H1 (cell line): ENCODE results near the gene ALOX12. TPM values are rescaled to one million over a fixed set of nuclear protein-coding genes. Genes with fewer than 3 reads are reported as not detected.

Source experiments
- CTCF ChIA-PET: fragments of 300-600 bp; sonication (Branson Sonifier 250); formaldehyde crosslinking; loops from one replicate; lab custom pipeline; 2021; ENCODE audit not compliant: partially characterized antibody; lab: Charles Lee
- POLR2A ChIA-PET: fragments of 300-600 bp; sonication (Branson Sonifier 250); formaldehyde crosslinking; loops from one replicate; lab custom pipeline; 2021; ENCODE audit warnings: inconsistent platforms; ENCODE audit not compliant: partially characterized antibody; lab: Charles Lee
- DNase-seq, 2 experiments: peaks; one replicate each; pipeline versions ENCODE4 v3.0.0 to v3.0.0-alpha.2; 2010 to 2022; ENCODE audit warnings: low spot score in 2 of 2, low read depth in 1 of 2, mixed read lengths in 1 of 2
- FAIRE-seq: peaks from 2 replicates; lab custom pipeline; 2011; peaks lifted over from hg19 to GRCh38; lab: Jason Lieb, UNC
- H2AFZ ChIP-seq: 2 replicates; pipeline ENCODE4 v1.8.1; 2012; ENCODE audit warnings: low read length, inconsistent platforms
- H2AK5ac ChIP-seq: 2 replicates; pipeline ENCODE4 v1.6.1; 2013; ENCODE audit warnings: low read depth, low read length
- H2BK120ac ChIP-seq: replicated peaks from 2 replicates; pipeline ENCODE3; 2013; ENCODE audit warnings: low read depth, low read length, inconsistent platforms
- H2BK12ac ChIP-seq: 2 replicates; pipeline ENCODE4 v1.6.1; 2013; ENCODE audit warnings: low read depth, low read length
- H2BK15ac ChIP-seq: 2 replicates; pipeline ENCODE4 v1.6.1; 2013; ENCODE audit warnings: low read length
- H2BK20ac ChIP-seq: 2 replicates; pipeline ENCODE4 v1.6.1; 2013; ENCODE audit warnings: low read length
- H2BK5ac ChIP-seq: 2 replicates; pipeline ENCODE4 v1.6.1; 2013; ENCODE audit warnings: low read depth, low read length
- H3K14ac ChIP-seq: 2 replicates; pipeline ENCODE4 v1.6.1; 2013; ENCODE audit warnings: inconsistent platforms; ENCODE audit not compliant: insufficient read length
- H3K18ac ChIP-seq: 2 replicates; pipeline ENCODE4 v1.6.1; 2013; ENCODE audit warnings: low read length; ENCODE audit errors: extremely low read depth
- H3K23ac ChIP-seq: 2 replicates; pipeline ENCODE4 v1.6.1; 2013; ENCODE audit warnings: inconsistent platforms; ENCODE audit not compliant: insufficient read length
- H3K23me2 ChIP-seq: 2 replicates; pipeline ENCODE4 v1.6.1; 2013; ENCODE audit warnings: low read depth, low read length
- H3K27ac ChIP-seq: 2 replicates; pipeline ENCODE4 v1.6.1; 2011; ENCODE audit warnings: low read depth, low read length, inconsistent platforms
- H3K27me3 ChIP-seq, 4 experiments: replicated peaks in 1 of 4; 1 replicate in 1 of 4; 2 replicates in 3 of 4; pipeline versions ENCODE4 v1.6.1 to v1.8.1; 2011 to 2013; ENCODE audit warnings: low read length in 3 of 4, mild to moderate bottlenecking in 3 of 4, inconsistent platforms in 2 of 4, mixed read lengths in 2 of 4, moderate library complexity in 1 of 4; ENCODE audit not compliant: control insufficient read depth in 3 of 4, insufficient read depth in 3 of 4; ENCODE audit errors: extremely low read depth in 1 of 4
- H3K36me3 ChIP-seq, 4 experiments: 2 replicates each; pipeline versions ENCODE4 v1.6.1 to v1.8.1; 2011 to 2013; ENCODE audit warnings: mild to moderate bottlenecking in 4 of 4, low read length in 3 of 4, moderate library complexity in 2 of 4, control low read depth in 1 of 4, inconsistent platforms in 1 of 4; ENCODE audit not compliant: insufficient read depth in 4 of 4, control insufficient read depth in 2 of 4
- H3K4ac ChIP-seq: replicated peaks from 2 replicates; pipeline ENCODE3; 2013; ENCODE audit warnings: low read length, low read depth, mixed read lengths, inconsistent platforms; ENCODE audit not compliant: insufficient read length
- H3K4me1 ChIP-seq, 4 experiments: replicated peaks in 1 of 4; 1 replicate in 1 of 4; 2 replicates in 3 of 4; pipeline versions ENCODE4 v1.6.1 to v1.8.1; 2011 to 2013; ENCODE audit warnings: low read length in 3 of 4, inconsistent platforms in 2 of 4, mixed read lengths in 1 of 4; ENCODE audit not compliant: insufficient read depth in 4 of 4, control insufficient read depth in 3 of 4
- H3K4me2 ChIP-seq, 2 experiments: 2 replicates each; pipeline versions ENCODE4 v1.6.1 to v1.8.1; 2011 to 2013; ENCODE audit warnings: low read depth in 2 of 2, low read length in 2 of 2, control low read depth in 1 of 2, inconsistent platforms in 1 of 2, mild to moderate bottlenecking in 1 of 2; ENCODE audit not compliant: insufficient read depth in 1 of 2
- H3K4me3 ChIP-seq, 4 experiments: fragments of 200-600, 300-600 bp in 1 of 4; sonication (generic), shearing (Covaris generic), sonication (Bioruptor Twin) in 1 of 4; 2 replicates each; pipeline versions ENCODE4 v1.5.1 to v1.8.1; 2011 to 2016; ENCODE audit warnings: low read length in 4 of 4, low read depth in 3 of 4, control low read depth in 2 of 4, inconsistent platforms in 2 of 4, mild to moderate bottlenecking in 2 of 4, mixed read lengths in 1 of 4, moderate library complexity in 1 of 4; ENCODE audit not compliant: insufficient read depth in 2 of 4; ENCODE audit errors: extremely low read depth in 1 of 4
- H3K56ac ChIP-seq: replicated peaks from 2 replicates; pipeline ENCODE3; 2013; ENCODE audit warnings: low read depth, mild to moderate bottlenecking, mixed read lengths, low read length, inconsistent platforms; ENCODE audit not compliant: insufficient read length
- H3K79me1 ChIP-seq: 2 replicates; pipeline ENCODE4 v1.6.1; 2013; ENCODE audit warnings: low read depth, low read length, control low read depth
- H3K79me2 ChIP-seq, 2 experiments: 2 replicates each; pipeline versions ENCODE4 v1.6.1 to v1.8.1; 2012 to 2013; ENCODE audit warnings: low read length in 2 of 2, mild to moderate bottlenecking in 2 of 2, inconsistent platforms in 1 of 2; ENCODE audit not compliant: insufficient read depth in 2 of 2, control insufficient read depth in 1 of 2
- H3K9ac ChIP-seq, 4 experiments: replicated peaks in 1 of 4; 1 replicate in 1 of 4; 2 replicates in 3 of 4; pipeline versions ENCODE4 v1.6.1 to v1.8.1; 2011 to 2013; ENCODE audit warnings: low read depth in 3 of 4, low read length in 3 of 4, control low read depth in 2 of 4, mild to moderate bottlenecking in 2 of 4, moderate library complexity in 2 of 4, inconsistent platforms in 1 of 4; ENCODE audit errors: extremely low read depth in 1 of 4
- H3K9me3 ChIP-seq, 2 experiments: 2 replicates each; pipeline versions ENCODE4 v1.6.1 to v1.8.1; 2012 to 2013; ENCODE audit warnings: mild to moderate bottlenecking in 2 of 2, moderate library complexity in 2 of 2, control low read depth in 1 of 2, inconsistent platforms in 1 of 2, low read depth in 1 of 2, low read length in 1 of 2, mixed read lengths in 1 of 2; ENCODE audit not compliant: insufficient read depth in 2 of 2
- H4K20me1 ChIP-seq, 2 experiments: replicated peaks in 1 of 2; 2 replicates each; pipeline versions ENCODE3 to v1.8.1; 2011 to 2013; ENCODE audit warnings: inconsistent platforms in 2 of 2, low read length in 2 of 2, mild to moderate bottlenecking in 1 of 2; ENCODE audit not compliant: insufficient read depth in 2 of 2, control insufficient read depth in 1 of 2
- H4K5ac ChIP-seq: 2 replicates; pipeline ENCODE4 v1.6.1; 2013; ENCODE audit warnings: low read length, low read depth, mixed read lengths, inconsistent platforms; ENCODE audit not compliant: insufficient read length
- H4K8ac ChIP-seq: 2 replicates; pipeline ENCODE4 v1.8.0; 2013; ENCODE audit warnings: mild to moderate bottlenecking, moderate library complexity, low read length, inconsistent platforms; ENCODE audit not compliant: insufficient read depth; ENCODE audit errors: extremely low read depth
- H4K91ac ChIP-seq: replicated peaks from 2 replicates; pipeline ENCODE3; 2013; ENCODE audit warnings: low read length, mixed read lengths, inconsistent platforms; ENCODE audit not compliant: insufficient read length
- ASH2L ChIP-seq: fragments of 200-600, 300-600 bp; sonication (generic); IDR thresholded peaks from one replicate; pipeline ENCODE4 v1.7.1; 2017; ENCODE audit warnings: low read length
- BRCA1 ChIP-seq: IDR thresholded peaks from 2 replicates; pipeline ENCODE4 v1.6.1; 2012; ENCODE audit warnings: low read depth, low read length, improper control_type of control experiment
- CEBPB ChIP-seq: IDR thresholded peaks from 2 replicates; pipeline ENCODE4 v1.6.1; 2012; ENCODE audit warnings: low read depth, low read length
- CHD1 ChIP-seq: IDR thresholded peaks from 2 replicates; pipeline ENCODE4 v1.6.1; 2012; ENCODE audit warnings: low read depth, low read length, improper control_type of control experiment
- CTCF ChIP-seq, 3 experiments: IDR thresholded peaks; 1 replicate in 2 of 3; 2 replicates in 1 of 3; pipeline versions ENCODE4 v1.5.1 to v1.6.1; 2011; ENCODE audit warnings: low read length in 3 of 3, mild to moderate bottlenecking in 3 of 3, inconsistent platforms in 2 of 3, low read depth in 1 of 3, moderate library complexity in 1 of 3; ENCODE audit not compliant: insufficient read depth in 1 of 3; ENCODE audit errors: control extremely low read depth in 1 of 3
- GTF2F1 ChIP-seq: IDR thresholded peaks from 2 replicates; pipeline ENCODE4 v1.6.1; 2012; ENCODE audit warnings: low read depth, low read length, improper control_type of control experiment, borderline replicate concordance
- POLR2A ChIP-seq, 2 experiments: IDR thresholded peaks; 1 replicate in 1 of 2; 2 replicates in 1 of 2; pipeline ENCODE4 v1.6.1; 2011; ENCODE audit warnings: low read depth in 2 of 2, low read length in 2 of 2, mild to moderate bottlenecking in 2 of 2; ENCODE audit errors: control extremely low read depth in 1 of 2
- RBBP5 ChIP-seq: IDR thresholded peaks from 2 replicates; pipeline ENCODE4 v1.7.1; 2012; ENCODE audit warnings: low read depth, mild to moderate bottlenecking, inconsistent platforms, low read length, moderate library complexity, borderline replicate concordance
- SAP30 ChIP-seq: fragments of 300-600 bp; sonication (generic); IDR thresholded peaks from 2 replicates; pipeline ENCODE4 v1.7.1; 2012; ENCODE audit warnings: low read length, moderate library complexity, mild to moderate bottlenecking, inconsistent platforms; ENCODE audit not compliant: insufficient read depth, insufficient replicate concordance
- SP2 ChIP-seq: IDR thresholded peaks from 2 replicates; pipeline ENCODE4 v1.6.1; 2012; ENCODE audit warnings: mild to moderate bottlenecking, low read length, inconsistent platforms
- TAF1 ChIP-seq: IDR thresholded peaks from 2 replicates; pipeline ENCODE4 v1.6.1; 2011; ENCODE audit warnings: mild to moderate bottlenecking, low read depth, low read length
- TAF7 ChIP-seq: optimal IDR thresholded peaks from 2 replicates; pipeline ENCODE3; 2011; ENCODE audit warnings: low read depth, mild to moderate bottlenecking, inconsistent platforms, low read length, moderate library complexity, borderline replicate concordance
- WGBS, 2 experiments: shearing (Covaris generic) in 1 of 2; methylation state at CpG; one replicate each; pipeline versions ENCODE4 v1.1.6 to v1.1.7; 2013 to 2015; ENCODE audit warnings: low lambda C conversion rate in 2 of 2, mixed read lengths in 2 of 2, inconsistent platforms in 1 of 2, low coverage in 1 of 2, missing lambda C conversion rate in 1 of 2; ENCODE audit not compliant: insufficient replicate concordance in 2 of 2, insufficient coverage in 1 of 2, insufficient read length in 1 of 2; ENCODE audit errors: extremely low coverage in 1 of 2, missing lambda C conversion rate in 1 of 2; 5-methylcytosine and 5-hydroxymethylcytosine counted together
- polyA plus RNA-seq, 7 experiments: library from polyadenylated mRNA; depleted of rRNA in 3 of 7; stranded (reverse) in 5 of 7; unstranded in 2 of 7; fragments of >200 nt in 5 of 7; fragments of 200-250 nt in 2 of 7; gene quantifications; 1 replicate in 5 of 7; 2 replicates in 1 of 7; 4 replicates in 1 of 7; pipeline versions ENCODE4 v1.2.1 to v1.2.3, GENCODE V29; 2011 to 2013; ENCODE audit warnings: missing spikeins in 2 of 7, mixed read lengths in 2 of 7
- total RNA-seq: library from RNA; stranded (reverse); fragmentation: NEBNext Ultra II Directional; extraction: Animal tissue kit (Norgen Biotek cat#: 25700); gene quantifications from 2 replicates; pipeline ENCODE4 v1.2.1, GENCODE V29; 2021

The ALOX12 gene
- total and polyA plus RNA-seq, 2 of the 8 experiments (the other 6 are each of a cell fraction or from before 2014, with no cell fraction given) = 1.4 to 2.0 TPM

GRCh38 chr17:7007143-7007542 is 11.3 kb downstream of the ALOX12 start:
- Histone ChIP-seq H2BK120ac (no peak overlapping the region), H3K4me3 (no peak overlapping the region), H3K27me3 (no peaks in the 10 kb centered on the region), H3K18ac (no peak overlapping the region), H4K20me1 (peaks cover 6 to 7% of the 10 kb centered on the region in 2 experiments), H3K79me2 (peaks cover 0 to 25% of the 10 kb centered on the region in 2 experiments; a peak in 3 of 4 replicates), H3K27ac (no peak overlapping the region), H3K23me2 (0 out of 2 replicates have a peak, but pooled peaks cover 3% of the 10 kb centered on the region), H3K9ac (no peak overlapping the region), H3K4me2 (no peak overlapping the region), H3K14ac (no peak overlapping the region), H3K4ac (no peak overlapping the region), H4K91ac (no peak overlapping the region), H4K5ac (no peak overlapping the region), H2BK12ac (no peak overlapping the region), H3K9me3 (no peaks in the 10 kb centered on the region), H2BK5ac (no peak overlapping the region), H2BK20ac (no peak overlapping the region), H4K8ac (no peak overlapping the region), H3K23ac (no peak overlapping the region), H2AK5ac (no peak overlapping the region), H3K56ac (no peak overlapping the region), H2BK15ac (no peak overlapping the region), H3K4me1 (peaks cover 0 to 2% (median 0%) of the 10 kb centered on the region in 4 experiments; a peak in 1 of 7 replicates), H3K79me1 (peaks cover 7% of the 10 kb centered on the region; the same call in 1 of the 2 replicates), H3K36me3 (no peaks in the 10 kb centered on the region; a peak in 1 of 8 replicates), H2AFZ (no peak overlapping the region)
- DNase-seq (no peak), FAIRE-seq (no peak)
- WGBS, 2 experiments = 72% methylated on average over 2 of the region's 2 CpGs; no CpG with 5 or more reads in 1 of the 2 experiments
- ChIA-PET CTCF (interaction anchor here (0.8 to 11.1 kb wide), 8 partner anchors 11 to 294 kb away, joined by 3 to 152 read pairs (median 7); partner anchors contain the start of genes ALOX12 and SLC13A5), POLR2A (interaction anchor here (0.9 kb wide), 1 partner anchor 93 kb away, joined by 4 read pairs; no protein-coding TSS in a partner anchor)
- TF ChIP-seq CHD1 = no peak
- TF ChIP-seq ASH2L = no peak
- TF ChIP-seq GTF2F1 = no peak
- TF ChIP-seq CEBPB = no peak
- TF ChIP-seq POLR2A (IDR thresholded peaks at IDR 0.05; ENCODE audit: control extremely low read depth in 1 of 2, low read depth in 2 of 2, low read length in 2 of 2) = no peak
- no peak for TF ChIP-seq TAF7
- TF ChIP-seq SP2 = no peak
- TF ChIP-seq RBBP5 = no peak
- TF ChIP-seq SAP30 = no peak
- TF ChIP-seq TAF1 = no peak
- TF ChIP-seq CTCF (IDR thresholded peaks at IDR 0.05; ENCODE audit: control extremely low read depth in 1 of 3, insufficient read depth in 1 of 3, low read depth in 1 of 3, low read length in 3 of 3) = no peak
- no peak for TF ChIP-seq BRCA1
